Subcutaneous adipose tissue (tissue), 4 donors: ENCODE data around the gene GRIK2. TPM values are rescaled to one million over a fixed set of nuclear protein-coding genes. Genes with fewer than 3 reads are reported as not detected.

Experiments used
- CTCF ChIP-seq: fragments of 450-650 bp; IDR thresholded peaks from one replicate; pipeline ENCODE4 v1.5.1; 2016; ENCODE audit warnings: low read depth, mild to moderate bottlenecking, control low read depth, antibody characterized with exemption, moderate library complexity
- total RNA-seq, 4 donors: library from RNA; depleted of rRNA; stranded (reverse); fragments of >200 nt; gene quantifications; one replicate each; pipeline ENCODE4 v1.1.0, GENCODE V29; 2016

Gene GRIK2
- total RNA-seq, 4 donors from 2014 or later: 0.19 to 1.5 (median 0.81) TPM

- TF ChIP-seq CTCF: no peak
These were observed 119.7 kb downstream of the GRIK2 start for GRCh38 chr6:101513181-101513580.

GRCh38 chr6:101516578-101516977 is 123.1 kb downstream of the GRIK2 start:
- TF ChIP-seq CTCF: no peak

- no peak for TF ChIP-seq CTCF
These were observed 124.1 kb downstream of the GRIK2 start for GRCh38 chr6:101517632-101518031.

GRCh38 chr6:101522254-101522653 is 128.7 kb downstream of the GRIK2 start:
- TF ChIP-seq CTCF: no peak

GRCh38 chr6:101527467-101527866 is 134.0 kb downstream of the GRIK2 start:
- TF ChIP-seq CTCF: no peak

- no peak for TF ChIP-seq CTCF
These were observed 135.3 kb downstream of the GRIK2 start for GRCh38 chr6:101528801-101529200.

- TF ChIP-seq CTCF: no peak
These were observed 138.0 kb downstream of the GRIK2 start for GRCh38 chr6:101531538-101531937.
